Adrenal gland (tissue), 5 donors: ENCODE data around the gene NLGN3.

Source experiments
- POLR2A ChIP-seq, 2 donors: fragments of 450-650 bp; IDR thresholded peaks; one replicate each; pipeline ENCODE4 v1.6.1; 2017; ENCODE audit warnings: antibody characterized with exemption in 2 of 2, mild to moderate bottlenecking in 2 of 2, moderate library complexity in 1 of 2
- TF ChIP-seq, protein P1 (sequence below), 6 experiments: fragments of 450-650 bp in 4 of 6; fragments of 200-600 bp in 2 of 6; sonication (generic) in 1 of 6; IDR thresholded peaks; 1 replicate in 5 of 6; 2 replicates in 1 of 6; pipeline versions ENCODE4 v1.5.1 to v1.8.0; 2016 to 2021; ENCODE audit warnings: antibody characterized with exemption in 6 of 6, mild to moderate bottlenecking in 2 of 6, moderate library complexity in 1 of 6
- donor health status: DM: no; HTN: no; CAD: no.

DNA sequence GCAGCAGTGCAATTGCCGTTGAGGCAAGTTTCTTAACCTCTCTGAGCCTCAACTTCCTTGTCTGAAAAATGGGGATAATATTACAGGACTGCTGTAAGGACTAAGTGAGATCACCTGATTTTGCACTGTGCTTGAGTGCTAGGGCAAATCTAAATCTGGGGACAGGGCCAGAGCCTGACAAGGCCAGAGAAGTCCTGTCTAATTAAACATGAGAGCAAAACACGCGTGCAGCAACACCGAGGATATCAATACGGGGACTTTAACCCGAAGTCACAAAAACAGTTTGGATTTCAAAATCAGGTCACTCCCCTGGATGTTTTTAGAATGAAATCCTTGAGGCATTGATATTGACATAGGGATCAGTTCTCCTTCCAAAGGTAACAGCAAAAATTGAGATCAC is 72.7 kb downstream of the NLGN3 start:
- TF ChIP-seq, protein P1, sequence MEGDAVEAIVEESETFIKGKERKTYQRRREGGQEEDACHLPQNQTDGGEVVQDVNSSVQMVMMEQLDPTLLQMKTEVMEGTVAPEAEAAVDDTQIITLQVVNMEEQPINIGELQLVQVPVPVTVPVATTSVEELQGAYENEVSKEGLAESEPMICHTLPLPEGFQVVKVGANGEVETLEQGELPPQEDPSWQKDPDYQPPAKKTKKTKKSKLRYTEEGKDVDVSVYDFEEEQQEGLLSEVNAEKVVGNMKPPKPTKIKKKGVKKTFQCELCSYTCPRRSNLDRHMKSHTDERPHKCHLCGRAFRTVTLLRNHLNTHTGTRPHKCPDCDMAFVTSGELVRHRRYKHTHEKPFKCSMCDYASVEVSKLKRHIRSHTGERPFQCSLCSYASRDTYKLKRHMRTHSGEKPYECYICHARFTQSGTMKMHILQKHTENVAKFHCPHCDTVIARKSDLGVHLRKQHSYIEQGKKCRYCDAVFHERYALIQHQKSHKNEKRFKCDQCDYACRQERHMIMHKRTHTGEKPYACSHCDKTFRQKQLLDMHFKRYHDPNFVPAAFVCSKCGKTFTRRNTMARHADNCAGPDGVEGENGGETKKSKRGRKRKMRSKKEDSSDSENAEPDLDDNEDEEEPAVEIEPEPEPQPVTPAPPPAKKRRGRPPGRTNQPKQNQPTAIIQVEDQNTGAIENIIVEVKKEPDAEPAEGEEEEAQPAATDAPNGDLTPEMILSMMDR (IDR thresholded peaks at IDR 0.05), result no peak
- TF ChIP-seq POLR2A (IDR thresholded peaks at IDR 0.05), result no peak
